GM18526 (cell line): Measurements from ENCODE around the gene LENEP.

Experiments used
- POLR2A ChIP-seq: IDR thresholded peaks from 3 replicates; pipeline ENCODE4 v1.6.1; 2011; ENCODE audit not compliant: insufficient read length; ENCODE audit errors: extremely low read depth

Gene LENEP

DNA sequence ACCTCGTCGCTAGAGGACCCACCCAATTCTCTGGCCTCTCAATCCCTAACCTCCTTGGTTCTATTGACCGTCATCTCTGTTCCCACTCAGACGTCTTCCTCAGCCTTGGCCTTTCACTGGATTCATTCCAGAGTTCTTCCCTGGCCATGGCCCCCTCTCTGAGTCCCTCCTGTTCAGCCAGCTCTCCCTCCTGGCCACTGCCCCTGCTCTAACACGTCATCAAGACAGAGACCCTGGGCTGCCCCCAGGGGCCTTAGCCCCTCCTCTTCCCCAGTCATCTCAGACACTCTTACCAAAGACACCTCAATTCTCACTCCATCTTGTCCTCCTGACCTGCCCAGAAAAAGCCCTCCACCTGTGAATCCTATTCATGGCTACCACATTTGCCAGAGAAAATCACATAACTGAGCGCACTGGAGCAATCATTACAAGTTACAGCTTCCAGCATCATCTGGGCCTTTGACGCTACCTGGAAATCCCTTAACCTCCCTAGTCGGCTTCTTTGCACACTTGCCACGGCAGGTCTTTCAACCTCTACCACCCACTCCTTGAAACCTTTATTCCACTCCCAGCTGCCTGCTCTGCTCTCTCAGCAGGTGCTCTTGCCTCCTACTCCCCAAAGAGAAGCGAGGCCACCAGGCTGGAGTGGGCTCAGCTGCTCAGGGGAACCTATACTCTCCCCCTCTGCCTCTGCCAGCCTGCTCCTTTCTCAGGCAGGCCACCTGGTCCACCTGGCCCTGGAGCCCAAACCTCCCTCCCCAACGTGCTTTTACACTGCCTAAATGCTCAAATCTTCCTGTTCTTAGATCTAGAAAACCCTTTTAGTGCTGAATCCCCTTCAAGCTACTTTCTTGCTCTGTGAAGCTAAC lies 26.2 kb downstream of the LENEP start:
- TF ChIP-seq POLR2A = no peak

DNA sequence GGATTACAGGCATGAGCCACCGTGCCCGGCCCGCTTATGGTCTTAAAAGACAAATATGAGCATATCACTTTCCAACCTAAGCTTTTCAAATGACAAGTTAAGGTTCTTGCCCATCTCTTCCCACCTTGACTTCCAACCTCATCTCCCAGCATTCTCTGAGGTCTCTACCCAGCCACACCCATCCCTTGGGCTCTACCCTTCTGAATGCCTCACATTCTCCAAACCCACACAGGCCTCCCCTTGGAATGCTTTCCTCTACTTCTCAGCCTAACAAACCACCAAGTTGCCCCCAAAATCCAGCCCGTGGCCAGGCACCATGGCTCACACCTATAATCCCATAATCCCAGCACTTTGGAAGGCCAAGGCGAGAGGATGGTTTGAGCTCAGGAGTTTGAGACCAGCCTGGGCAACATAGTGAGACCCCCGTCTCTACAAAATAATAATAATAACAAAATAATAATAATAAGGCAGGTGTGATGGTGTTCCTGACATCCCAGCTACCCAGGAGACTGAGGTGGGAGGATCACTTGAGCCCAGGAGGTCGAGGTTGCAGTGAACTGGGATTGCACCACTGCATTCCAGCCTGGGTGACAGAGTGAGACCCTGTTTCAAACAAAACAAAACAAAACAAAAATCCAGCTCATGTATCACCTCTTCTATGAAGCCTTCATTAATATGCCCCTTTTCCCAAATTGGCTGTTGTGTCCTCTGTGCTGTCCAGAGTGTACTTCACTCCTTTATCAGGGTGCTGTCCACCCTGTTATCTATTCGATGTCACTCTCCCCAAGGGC lies 28.9 kb downstream of the LENEP start:
- no peak for TF ChIP-seq POLR2A

DNA sequence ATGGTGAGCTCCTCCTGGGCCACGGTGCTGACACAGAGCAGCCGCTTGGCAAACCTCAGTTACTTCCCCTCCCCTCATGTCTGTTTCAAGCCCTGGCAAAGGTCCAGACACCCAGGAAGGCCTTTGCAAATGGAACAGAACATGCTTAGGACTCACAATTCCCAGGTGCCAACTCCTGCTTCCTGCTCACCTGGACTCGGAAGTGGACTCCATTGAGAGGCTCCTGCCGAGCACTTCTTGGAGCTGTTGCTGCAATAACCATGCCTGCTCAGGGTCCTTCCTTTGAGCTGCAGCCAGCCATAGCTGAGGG lies 29.5 kb downstream of the LENEP start:
- no peak for TF ChIP-seq POLR2A

DNA sequence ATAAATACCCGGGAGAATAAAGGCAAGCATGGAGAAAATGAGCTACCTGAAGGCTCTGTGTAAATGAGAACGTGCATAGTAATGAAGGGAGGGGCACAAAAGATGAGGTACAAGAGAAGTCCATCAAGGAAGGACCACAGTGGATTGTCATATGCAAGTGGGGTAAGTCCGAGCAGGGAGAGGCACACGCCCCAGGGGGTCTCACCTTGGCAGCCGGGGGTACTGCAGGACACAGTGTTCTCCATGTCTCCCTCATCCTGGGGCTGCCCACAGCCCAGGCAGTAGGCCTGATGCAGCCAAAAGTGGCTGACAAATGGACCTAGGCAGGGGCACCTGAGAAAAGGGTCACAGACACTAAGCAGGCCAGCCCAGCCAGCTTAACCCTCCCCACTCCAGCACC lies 30.2 kb downstream of the LENEP start:
- TF ChIP-seq POLR2A = no peak

DNA sequence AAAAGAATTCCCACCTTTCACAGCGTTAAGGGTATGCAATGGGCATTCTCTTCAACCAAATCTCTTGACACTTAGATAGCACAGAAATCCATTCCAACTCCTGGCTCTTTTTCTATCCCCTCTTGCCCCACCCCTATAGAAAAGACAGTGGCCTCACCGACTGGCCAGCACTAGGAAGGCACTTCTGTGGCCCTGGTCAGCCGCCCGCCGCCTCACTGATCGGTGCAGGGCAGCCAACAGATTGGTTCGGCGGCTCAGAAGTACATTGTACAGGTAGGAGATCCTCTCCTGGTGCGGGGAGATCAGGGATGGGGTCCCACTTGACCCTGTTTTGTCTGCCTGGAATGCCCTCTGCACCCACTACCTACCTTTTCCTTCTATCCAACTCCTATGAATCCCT lies 30.9 kb downstream of the LENEP start:
- no peak for TF ChIP-seq POLR2A

DNA sequence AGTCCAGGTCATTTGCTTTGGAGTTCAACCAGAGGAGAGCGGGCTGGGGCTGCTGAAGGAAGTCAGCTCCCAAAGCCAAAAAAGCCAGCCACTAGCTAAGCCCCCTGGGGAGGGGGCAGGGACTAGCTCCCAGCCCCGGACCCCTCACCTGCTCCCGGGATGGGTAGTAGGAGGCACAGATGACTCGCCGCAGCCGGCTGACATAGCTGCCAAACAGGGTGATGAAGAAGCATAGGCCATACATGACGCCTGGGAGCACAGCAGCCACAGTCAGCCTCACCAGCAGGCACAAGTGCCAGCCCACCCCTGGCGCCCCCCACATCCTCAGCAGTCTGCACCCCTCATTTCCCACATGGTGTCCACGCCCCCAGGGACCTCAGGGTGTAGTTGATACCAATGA lies 32.8 kb downstream of the LENEP start:
- TF ChIP-seq POLR2A = no peak

DNA sequence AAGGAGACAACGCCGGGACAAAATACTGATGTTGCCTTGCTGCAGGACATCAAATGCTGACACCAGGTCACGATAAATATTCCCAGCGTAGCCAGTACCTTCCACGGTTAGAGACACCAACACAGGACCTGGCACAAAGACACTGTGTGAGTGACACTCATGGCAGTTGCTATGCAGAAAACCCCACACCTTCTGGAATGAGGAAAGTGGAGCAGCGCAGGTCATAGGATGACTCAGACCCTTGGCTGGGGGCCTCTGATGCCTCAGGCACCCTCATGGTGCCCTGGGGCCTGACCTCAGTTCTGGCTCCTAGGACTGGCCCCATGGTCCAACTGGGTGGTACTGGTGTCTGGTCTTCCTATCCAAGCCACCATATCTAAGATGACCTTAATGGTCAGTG lies 33.2 kb downstream of the LENEP start:
- no peak for TF ChIP-seq POLR2A

DNA sequence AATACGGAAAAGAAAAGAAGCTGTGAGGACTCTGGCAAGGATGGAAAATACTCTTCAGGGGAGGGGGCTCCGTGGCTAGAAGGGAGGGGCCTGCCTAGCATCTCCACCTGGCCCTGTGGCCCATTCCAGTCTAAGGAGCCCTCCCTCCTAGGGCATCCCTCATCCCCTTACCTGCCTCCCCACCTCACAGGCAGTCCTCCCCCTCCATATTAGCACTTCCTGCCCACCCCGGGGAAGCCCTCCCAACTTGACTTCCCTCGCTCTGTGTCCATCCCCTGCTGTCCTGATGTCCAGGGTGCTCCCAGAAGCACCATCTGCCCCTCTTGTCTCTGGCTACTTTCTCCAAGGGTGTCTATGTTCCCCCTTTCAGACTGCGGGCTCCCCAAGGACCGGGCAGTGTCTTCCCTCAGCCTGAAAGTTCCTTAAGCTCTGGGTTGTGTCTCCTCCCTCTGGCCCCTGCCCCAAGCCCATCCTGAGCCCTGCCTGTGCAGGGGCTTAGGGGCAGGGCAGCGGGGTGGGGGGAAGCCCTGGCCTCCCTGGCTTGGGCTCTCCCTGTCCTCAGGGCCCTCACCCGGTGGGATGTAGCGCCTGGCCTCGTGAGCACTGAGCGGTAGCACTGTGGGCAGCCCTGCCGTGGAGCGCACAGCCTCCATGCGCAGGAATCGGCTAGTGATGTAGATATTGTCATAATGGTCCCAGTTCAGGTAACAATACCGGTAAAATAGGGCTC lies 36.3 kb downstream of the LENEP start:
- TF ChIP-seq POLR2A = no peak

DNA sequence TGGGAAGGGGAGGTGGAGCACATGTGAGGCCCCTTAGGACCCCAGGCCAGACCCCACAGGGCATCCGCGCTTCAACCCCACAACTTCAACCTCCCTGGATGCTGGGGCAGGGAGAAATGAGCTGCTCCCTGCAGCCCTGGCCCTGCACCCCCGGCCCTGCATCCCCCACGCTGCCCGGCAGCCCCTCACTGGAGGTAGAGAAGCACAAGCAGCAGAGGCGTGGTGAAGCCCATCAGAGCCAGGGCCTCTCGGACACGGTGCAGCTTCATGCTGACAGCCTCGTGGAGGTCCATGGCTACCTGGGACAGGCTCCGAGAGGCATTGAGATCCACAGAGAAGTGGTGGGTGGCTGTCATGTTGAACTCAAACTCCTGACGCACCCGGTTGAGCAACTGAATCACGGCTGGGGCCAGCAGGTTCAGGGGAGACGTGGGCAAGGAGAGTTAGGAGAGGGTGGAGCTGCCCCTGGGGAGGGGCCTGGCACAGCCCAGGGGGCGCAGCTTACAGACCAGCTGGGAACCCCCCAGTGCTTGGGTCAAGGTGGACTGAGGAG lies 36.9 kb downstream of the LENEP start:
- TF ChIP-seq POLR2A = no peak

DNA sequence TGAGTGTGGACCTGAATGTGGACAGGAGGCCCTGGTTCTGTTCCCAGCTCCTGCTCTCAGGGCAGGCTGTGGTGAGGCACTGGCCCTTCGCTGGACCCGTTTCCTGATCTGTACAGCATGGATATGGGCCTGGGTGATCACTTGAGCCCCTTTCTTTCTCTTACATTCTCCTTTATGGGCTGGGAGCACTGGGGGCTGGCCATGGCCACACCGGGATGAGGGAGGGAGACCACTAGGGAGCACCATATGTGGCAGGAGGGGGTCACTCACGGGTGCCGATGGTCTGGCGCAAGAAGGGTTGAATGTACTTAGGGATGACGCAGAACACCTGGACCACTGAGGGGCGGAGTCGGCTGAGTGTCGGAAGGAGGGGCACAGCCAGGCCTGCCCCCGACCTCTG lies 37.5 kb downstream of the LENEP start:
- TF ChIP-seq POLR2A = no peak

DNA sequence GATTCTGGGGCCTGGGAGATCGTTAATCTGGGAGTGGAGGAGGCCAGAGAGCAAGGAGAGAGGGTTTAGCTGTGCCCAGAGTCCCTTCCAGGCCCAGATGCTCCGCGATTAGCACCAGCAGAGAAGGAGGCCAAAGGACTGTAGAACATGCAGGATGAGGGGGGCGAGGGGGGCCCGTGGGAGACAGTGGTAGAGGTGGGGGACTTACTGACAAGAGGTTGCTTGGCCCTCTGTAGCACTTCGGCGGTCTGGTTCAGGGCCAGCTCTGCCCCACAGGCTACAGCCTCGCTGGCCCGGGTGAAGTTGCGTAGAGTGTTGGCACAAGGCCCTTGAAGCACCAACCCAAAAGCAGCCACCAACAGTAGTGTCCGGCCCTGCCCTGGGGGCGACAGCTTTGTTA lies 39.5 kb downstream of the LENEP start:
- no peak for TF ChIP-seq POLR2A

DNA sequence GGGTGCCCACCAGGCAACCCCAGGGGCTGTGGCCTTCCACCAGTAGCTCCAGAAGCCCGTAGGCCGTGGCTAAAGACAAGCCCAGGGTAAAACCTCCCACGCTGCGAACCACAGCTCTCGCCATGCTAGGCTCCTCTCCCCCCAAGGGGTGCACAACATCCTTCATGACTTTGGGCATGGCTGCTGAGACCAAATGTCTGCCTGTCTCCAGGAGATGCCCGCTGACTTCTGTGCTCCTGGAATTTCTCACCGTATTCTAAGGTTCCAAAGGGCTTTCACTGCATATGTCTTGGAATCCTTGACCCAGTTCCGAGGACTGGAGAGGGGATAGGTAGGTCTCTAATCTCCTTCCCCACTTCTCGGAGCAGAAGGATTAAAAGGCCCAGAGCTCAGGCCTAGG lies 40.1 kb downstream of the LENEP start, which contains the start of the genes DCST1 and DCST2:
TSS of gene DCST1 (plus strand) at position 301 of the 400 bp plus-strand sequence. CDS start 213 bp downstream, outside the sequence.
TSS of gene DCST2 (minus strand) at position 258 of the 400 bp plus-strand sequence. CDS start at position 178, 80 bp downstream.
- TF ChIP-seq POLR2A = no peak

DNA sequence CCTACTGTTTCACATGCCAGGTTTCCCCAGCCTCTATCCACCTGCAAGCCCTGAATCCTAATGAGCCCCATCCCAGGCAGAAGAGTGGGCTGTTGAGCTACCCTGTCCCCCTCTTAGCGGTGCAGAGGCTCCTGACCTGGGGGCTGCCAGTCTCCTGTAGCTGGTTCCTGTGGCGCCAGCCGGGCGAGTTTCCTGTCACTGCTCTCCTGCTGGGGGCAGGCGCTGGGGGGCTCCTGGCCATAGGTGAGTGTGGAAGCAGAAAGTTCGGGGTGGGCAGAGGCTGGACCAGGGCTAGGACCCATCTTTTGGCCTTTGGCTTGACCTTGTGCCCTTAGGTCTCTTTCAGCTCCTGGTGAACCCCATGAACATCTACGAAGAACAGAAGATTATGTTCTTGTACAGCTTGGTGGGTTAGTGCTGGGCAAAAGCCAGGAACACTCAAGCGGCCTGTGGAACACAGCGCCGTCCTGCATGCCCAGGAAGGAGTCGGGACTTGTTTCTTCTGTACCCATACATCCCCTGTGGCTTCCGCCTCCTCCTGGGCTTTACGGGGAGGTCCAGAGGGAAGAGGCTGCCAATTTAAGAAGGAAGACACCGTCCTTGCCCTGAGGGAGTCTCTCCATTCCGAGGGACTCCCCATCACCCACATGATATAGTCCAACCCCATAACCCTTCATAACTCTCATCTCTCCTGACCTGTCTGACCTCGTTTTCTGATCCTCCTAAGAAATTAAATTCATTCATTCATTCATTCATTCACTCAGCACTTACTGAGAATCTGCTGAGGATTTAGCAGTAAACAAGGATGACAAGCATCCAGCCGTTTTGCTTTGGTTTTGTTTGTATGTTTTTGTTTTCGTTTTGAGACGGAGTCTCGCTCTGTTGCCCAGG lies 41.2 kb downstream of the LENEP start:
- TF ChIP-seq POLR2A = no peak

DNA sequence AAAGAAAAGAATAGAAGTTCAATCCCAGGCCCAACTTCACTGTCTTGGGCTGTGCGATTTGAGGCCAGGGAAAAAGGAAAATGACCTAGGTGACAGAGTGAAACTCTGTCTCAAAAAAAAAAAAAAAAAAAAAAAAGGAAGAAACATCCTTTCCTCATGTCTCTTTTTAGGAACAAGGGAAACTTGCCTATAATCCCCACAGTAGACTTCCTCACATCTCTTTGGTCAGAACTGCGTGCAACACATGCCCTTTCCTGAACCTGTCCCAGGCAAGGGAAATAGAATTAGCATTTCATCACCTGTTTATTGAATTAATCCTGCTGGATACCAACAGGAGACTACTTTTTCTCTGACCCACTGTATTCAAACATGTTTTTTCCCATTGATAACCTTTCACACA lies 42.5 kb downstream of the LENEP start:
- TF ChIP-seq POLR2A = no peak
